Activated CD8-positive, alpha-beta memory T cell treated with anti-CD3 and anti-CD28 coated beads, Interleukin-2, amount 50 U/mL, for 4 hours (primary cell): Measurements from ENCODE around the gene NXPE1.
"Not testable (repeated sequence)": the region's sequence is repeated elsewhere in the genome, so short reads cannot be mapped to it uniquely, and the experiment has no call there.

Source experiments
- DNase-seq: peaks from one replicate; pipeline ENCODE4 v3.0.0-alpha.2; 2020

Gene NXPE1

GRCh38 chr11:114559425-114560310, at the start of gene NXPE1:
NXPE1 (minus strand) TSS chr11:114559881; CDS start chr11:114551201, 8,680 bp downstream.
- no peak for DNase-seq

GRCh38 chr11:114609429-114609828, 49.7 kb upstream of the NXPE1 start:
- DNase-seq: no peak

- not testable (repeated sequence) for DNase-seq
Observed at GRCh38 chr11:114608605-114609004, 48.9 kb upstream of the NXPE1 start.

- no peak for DNase-seq
Observed at GRCh38 chr11:114607753-114608459, 48.2 kb upstream of the NXPE1 start.

GRCh38 chr11:114606802-114607075, 47.1 kb upstream of the NXPE1 start:
- not testable (repeated sequence) for DNase-seq

GRCh38 chr11:114606003-114606801, 46.5 kb upstream of the NXPE1 start:
- DNase-seq: no peak

GRCh38 chr11:114605370-114605769, 45.7 kb upstream of the NXPE1 start:
- no peak for DNase-seq

- DNase-seq: no peak
Observed at GRCh38 chr11:114604886-114605285, 45.2 kb upstream of the NXPE1 start.

- DNase-seq: no peak
Observed at GRCh38 chr11:114604179-114604813, 44.6 kb upstream of the NXPE1 start.

GRCh38 chr11:114603151-114603550, 43.5 kb upstream of the NXPE1 start:
- not testable (repeated sequence) for DNase-seq

GRCh38 chr11:114598461-114598860, 38.8 kb upstream of the NXPE1 start:
- DNase-seq: no peak

- DNase-seq: no peak
Observed at GRCh38 chr11:114596175-114596919, 36.7 kb upstream of the NXPE1 start.

GRCh38 chr11:114595571-114595970, 35.9 kb upstream of the NXPE1 start, which contains the start of gene NXPE4:
NXPE4 (minus strand) TSS chr11:114595786; CDS start chr11:114594759, 1,027 bp downstream.
- DNase-seq: no peak

GRCh38 chr11:114594703-114595102, 35.0 kb upstream of the NXPE1 start:
- DNase-seq: no peak

- no peak for DNase-seq
Observed at GRCh38 chr11:114587398-114587953, 27.8 kb upstream of the NXPE1 start.

- no peak for DNase-seq
Observed at GRCh38 chr11:114586797-114587196, 27.1 kb upstream of the NXPE1 start.

GRCh38 chr11:114571712-114572111, 12.0 kb upstream of the NXPE1 start:
- DNase-seq: no peak

- DNase-seq: no peak
Observed at GRCh38 chr11:114569801-114570200, 10.1 kb upstream of the NXPE1 start.

- DNase-seq: no peak
Observed at GRCh38 chr11:114566276-114566675, 6.6 kb upstream of the NXPE1 start.

- DNase-seq: no peak
Observed at GRCh38 chr11:114564831-114565230, 5.2 kb upstream of the NXPE1 start.

GRCh38 chr11:114563077-114563476, 3.4 kb upstream of the NXPE1 start:
- DNase-seq: no peak
